Muscle of back (tissue), 13 donors: Measurements from ENCODE around the gene LHX4. TPM values are rescaled to one million over a fixed set of nuclear protein-coding genes. Genes with fewer than 3 reads are reported as not detected.

ENCODE experiments used
- DNase-seq, 3 donors: peaks; one replicate each; pipeline versions ENCODE4 v3.0.0 to v3.0.0-alpha.2; 2013
- long read RNA-seq, 9 donors: transcript quantifications; one replicate each; lab custom pipeline, GENCODE V29; 2026
- polyA plus RNA-seq, 10 donors: library from polyadenylated mRNA; unstranded; fragments of 120-200 nt; gene quantifications; one replicate each; pipeline ENCODE4 v1.2.1, GENCODE V29; 2013; ENCODE audit not compliant: insufficient read length in 10 of 10

Gene LHX4
- polyA plus RNA-seq: 1 to 10 TPM in 6 of 10 donors, under 1 TPM in 4; 0.47 to 2.3 (median 1.2) TPM
- long read RNA-seq, donor 1: 0 reads
- long read RNA-seq, donor 2, partial matches to known transcripts: 38 of 38 reads
- long read RNA-seq, donor 2, other reads (novel, unspliced or antisense): 0 of 38 reads
- long read RNA-seq, donor 3: 0 reads
- long read RNA-seq, donor 4: 0 reads
- long read RNA-seq, donor 5, partial matches to known transcripts: 75 of 75 reads
- long read RNA-seq, donor 5, other reads (novel, unspliced or antisense): 0 of 75 reads
- long read RNA-seq, donor 6: 0 reads
- long read RNA-seq, donor 7, partial matches to known transcripts: 46 of 46 reads
- long read RNA-seq, donor 7, other reads (novel, unspliced or antisense): 0 of 46 reads
- long read RNA-seq, donor 8: 0 reads
- long read RNA-seq, donor 9: 0 reads

DNA sequence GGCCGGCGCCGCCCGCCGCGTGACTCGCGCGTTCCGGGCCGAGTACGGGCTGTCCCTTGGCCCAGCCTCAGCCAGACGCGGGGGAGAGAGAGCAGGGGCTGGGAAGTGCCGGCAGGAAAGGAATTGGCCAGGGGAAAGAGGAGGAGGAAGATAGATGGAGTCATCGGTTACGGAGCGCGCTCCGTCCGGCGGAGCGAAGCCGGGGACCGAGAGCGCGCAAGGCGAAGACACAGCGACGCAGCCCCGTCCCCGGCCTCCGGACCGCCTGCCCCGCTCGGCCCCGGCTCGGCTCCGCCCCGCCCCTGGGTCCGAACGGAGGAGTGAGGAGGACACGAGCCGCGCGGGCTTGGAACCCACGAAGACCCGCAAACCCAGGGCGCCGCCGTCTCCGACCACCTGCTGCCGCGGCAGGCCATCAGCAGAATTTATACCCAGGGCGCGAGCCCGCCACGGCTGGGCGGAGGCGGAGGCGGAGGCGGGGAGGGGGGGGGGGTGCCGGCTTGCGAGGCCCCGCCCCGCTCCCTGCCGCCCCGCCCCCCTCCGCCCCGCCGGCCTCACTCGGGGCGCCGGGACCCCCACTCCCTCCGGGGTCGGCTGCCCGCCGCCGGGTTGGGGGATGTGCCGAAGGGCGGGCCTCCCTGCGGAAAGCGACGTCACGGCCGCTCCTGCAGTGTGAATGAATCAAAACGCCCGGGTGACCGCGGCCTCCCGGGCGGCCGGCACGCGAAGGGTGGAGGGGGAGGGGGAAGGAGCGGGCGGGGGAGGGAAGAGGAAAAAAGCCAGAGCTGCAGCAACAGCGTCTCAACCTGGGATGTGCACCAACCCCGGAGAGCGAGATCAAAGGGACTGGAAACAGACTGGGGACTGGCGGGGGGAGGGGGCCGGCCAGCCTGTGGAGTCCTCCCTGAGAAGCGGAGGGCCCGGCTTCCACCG is at the start of gene LHX4:
LHX4 (plus strand) TSS at position 782 of the 933 bp plus-strand sequence. CDS start 266 bp downstream, outside the sequence.
- DNase-seq: peak in 1 of 3 donors; percentile 73

- no peak for DNase-seq
Observed at GRCh38 chr1:180181048-180181447, 49.0 kb upstream of the LHX4 start.

GRCh38 chr1:180181996-180182642 is 47.9 kb upstream of the LHX4 start:
- DNase-seq: no peak

- no peak for DNase-seq
Observed at GRCh38 chr1:180182643-180183311, 47.3 kb upstream of the LHX4 start.

- DNase-seq: no peak
Observed at GRCh38 chr1:180183426-180183825, 46.6 kb upstream of the LHX4 start.

GRCh38 chr1:180184041-180184440 is 46.0 kb upstream of the LHX4 start:
- DNase-seq: no peak

GRCh38 chr1:180185281-180185680 is 44.8 kb upstream of the LHX4 start:
- DNase-seq: no peak

GRCh38 chr1:180185971-180186645 is 44.0 kb upstream of the LHX4 start:
- DNase-seq: no peak

GRCh38 chr1:180186831-180187230 is 43.2 kb upstream of the LHX4 start:
- no peak for DNase-seq

DNA sequence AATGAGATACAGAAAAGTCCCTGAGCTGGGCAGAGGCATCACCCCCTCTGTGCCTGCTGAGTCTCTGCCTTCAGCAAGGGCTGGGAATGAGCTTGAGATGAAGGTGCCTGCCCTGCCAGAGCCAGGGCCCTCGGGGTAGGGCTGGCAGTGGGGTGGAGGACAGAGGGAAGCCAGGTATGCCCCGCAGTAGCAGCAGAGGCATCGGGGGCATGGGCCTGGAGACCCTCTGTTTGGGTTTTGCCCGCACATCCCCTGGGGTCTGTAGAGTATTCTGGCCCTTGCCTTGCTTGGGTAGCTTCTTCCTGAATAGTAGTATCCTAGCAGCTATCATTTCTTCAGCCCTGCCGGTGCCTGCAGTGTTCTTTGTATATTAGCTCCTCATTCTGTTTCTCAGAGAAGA is 42.4 kb upstream of the LHX4 start:
- DNase-seq: no peak

DNA sequence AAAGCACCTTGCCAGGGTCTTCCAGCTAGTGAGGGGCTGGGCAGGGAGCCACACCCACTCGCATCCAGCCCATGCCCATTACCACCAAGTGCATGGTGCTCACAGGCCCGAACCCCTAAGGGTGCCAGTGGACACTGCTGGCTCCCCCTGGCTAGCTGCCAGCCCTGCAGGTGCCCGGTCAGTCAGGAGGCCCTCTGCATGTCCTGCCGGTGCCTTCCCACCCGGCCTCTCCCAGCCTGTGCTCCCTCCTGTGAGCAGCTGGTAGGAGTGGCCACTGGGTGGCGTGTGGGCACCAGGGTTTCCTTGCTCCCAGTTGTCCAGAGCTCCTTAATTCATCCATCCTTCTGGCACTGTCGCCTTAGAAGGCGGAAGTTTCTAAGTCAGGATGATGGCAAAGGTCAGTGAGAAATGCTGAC is 42.0 kb upstream of the LHX4 start:
- DNase-seq: peak; percentile 26 to 73 (median 48)

DNA sequence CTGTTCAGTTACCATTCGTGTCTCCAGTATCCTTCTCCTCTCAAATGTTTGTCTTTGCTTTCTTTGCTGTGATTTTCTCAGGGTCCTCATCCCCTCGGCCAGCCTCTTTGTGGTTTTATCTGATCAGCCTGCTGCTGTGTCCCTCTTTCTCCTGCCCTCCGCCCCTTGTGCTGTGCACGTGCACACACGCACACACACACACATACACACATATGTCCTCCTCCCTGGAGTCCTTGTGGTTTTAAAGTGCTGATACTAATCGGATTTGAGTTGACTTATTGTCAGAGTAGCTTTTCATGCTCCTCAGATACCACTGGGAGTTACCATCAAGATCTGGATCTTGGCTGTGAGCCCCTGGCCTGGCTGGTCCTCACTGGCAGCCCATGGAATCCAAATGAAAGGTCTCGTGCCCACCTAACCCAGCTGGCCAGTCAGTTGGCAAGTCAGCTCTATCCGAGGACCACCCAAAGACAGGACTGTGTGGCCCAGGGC is 41.3 kb upstream of the LHX4 start:
- no peak for DNase-seq

DNA sequence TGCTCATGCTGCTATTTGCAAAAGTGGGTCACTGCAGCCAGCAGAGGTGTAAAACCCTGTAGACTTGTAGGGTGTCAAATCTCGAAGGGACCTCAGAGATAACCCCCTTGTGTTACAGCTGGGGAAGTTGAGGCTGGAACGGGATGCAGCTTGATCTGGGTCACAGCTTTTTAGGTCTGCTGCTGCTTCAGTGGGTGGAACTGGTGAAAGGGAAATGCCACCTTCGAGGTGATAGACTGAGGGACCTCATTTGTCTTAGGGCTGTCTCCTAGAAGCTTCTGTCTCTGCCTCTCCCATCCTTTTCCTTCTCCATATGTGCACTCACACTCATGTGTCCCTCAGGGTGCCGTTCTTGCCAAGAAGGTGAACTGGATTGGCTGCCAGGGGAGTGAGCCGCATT is 40.0 kb upstream of the LHX4 start:
- no peak for DNase-seq

GRCh38 chr1:180192172-180192571 is 37.9 kb upstream of the LHX4 start:
- DNase-seq: no peak

- DNase-seq: no peak
Observed at GRCh38 chr1:180193141-180194047, 36.7 kb upstream of the LHX4 start.

DNA sequence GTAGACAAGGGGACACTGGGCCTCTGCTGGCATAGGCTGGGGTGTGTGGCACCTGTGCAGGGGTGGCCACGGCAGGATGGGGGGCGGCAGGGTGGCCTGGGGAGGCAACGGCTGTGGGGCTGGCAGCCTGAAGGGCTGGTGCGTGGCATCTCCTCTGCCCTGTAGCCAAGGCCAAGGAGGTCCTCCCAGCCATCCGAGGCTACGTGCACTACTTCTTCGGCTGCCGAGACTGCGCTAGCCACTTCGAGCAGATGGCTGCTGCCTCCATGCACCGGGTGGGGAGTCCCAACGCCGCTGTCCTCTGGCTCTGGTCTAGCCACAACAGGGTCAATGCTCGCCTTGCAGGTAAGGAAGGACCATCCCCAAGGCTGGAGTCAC is 36.0 kb upstream of the LHX4 start:
- no peak for DNase-seq

GRCh38 chr1:180194546-180195207 is 35.4 kb upstream of the LHX4 start:
- no peak for DNase-seq

DNA sequence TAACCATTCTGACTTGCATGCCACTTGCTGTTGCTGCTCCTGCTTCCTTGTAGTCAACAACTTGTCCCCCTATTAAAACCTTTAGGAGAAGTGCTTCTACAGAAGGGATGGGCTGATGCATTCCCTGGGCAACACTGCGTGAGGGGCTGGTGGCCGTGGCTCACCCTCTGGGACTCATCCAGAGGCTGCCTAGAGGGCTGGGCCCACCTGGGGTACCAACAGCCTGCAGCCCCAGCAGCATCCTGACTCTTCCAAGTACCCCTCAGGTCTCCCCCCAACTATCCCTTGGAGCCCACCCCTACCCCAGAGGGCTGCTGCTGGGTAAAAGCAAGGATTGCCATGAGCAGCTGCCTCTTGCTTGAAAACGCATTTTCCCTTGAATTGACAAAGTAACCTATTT is 34.7 kb upstream of the LHX4 start:
- no peak for DNase-seq

GRCh38 chr1:180195916-180196315 is 34.1 kb upstream of the LHX4 start:
- DNase-seq: no peak
